ENCODE data around the gene PRDM16.

DNA sequence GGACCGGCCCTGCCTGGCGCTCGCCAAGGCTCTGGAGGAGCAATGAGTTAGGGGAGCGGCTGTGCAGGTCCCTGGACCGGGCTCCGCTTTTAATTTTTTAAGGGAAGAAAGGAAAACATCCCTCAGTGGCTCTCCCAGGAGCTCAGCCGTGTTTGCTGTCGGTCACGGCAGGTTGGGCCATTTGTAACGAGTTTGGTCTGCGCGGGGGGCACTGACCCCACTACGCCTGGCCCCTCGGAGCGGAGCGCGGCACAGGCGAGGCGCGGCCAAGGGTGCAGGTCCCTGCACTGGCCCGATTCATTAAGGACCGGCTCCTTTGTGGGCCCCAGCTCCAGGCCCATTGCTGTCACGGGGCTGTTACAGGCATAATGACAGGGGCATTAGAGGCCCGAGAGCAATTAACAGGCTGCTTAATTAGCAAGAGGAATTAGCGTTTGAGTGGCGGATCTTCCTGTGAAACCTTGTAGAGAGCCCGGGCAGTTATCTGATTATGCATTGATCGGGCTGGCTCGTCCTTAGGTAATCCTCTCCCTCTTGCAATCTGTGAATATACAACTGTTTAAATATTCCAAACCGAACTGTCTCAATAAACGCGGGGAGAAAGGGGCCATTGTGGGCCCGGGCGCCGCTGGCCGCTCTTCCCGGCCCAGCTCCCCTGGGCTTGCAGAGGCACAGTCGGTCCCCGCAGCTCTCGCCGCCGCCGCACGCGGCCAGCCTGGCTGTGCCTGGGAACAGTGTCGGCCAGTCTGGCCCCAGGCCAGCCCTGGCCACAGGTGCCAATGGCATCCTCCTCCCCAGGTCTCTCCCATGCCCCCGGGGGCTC, 56.8 kb downstream of the PRDM16 start:
- TF ChIP-seq ESRRG (CRISPR knock-in tag; IDR thresholded peaks at IDR 0.05) (no peak), ARNTL (CRISPR knock-in tag; IDR thresholded peaks at IDR 0.05; ENCODE audit: borderline replicate concordance, low read depth) (no peak), ZNF8 (CRISPR knock-in tag; IDR thresholded peaks at IDR 0.05) (no peak), ZFP30 (CRISPR knock-in tag; IDR thresholded peaks at IDR 0.05) (no peak), SNAI2 (CRISPR knock-in tag; IDR thresholded peaks at IDR 0.05) (no peak), BACH2 (CRISPR knock-in tag; IDR thresholded peaks at IDR 0.05; ENCODE audit: borderline replicate concordance) (no peak), TCF4 (CRISPR knock-in tag; IDR thresholded peaks at IDR 0.05; ENCODE audit: borderline replicate concordance) (no peak)
- TF ChIP-seq, protein P1, sequence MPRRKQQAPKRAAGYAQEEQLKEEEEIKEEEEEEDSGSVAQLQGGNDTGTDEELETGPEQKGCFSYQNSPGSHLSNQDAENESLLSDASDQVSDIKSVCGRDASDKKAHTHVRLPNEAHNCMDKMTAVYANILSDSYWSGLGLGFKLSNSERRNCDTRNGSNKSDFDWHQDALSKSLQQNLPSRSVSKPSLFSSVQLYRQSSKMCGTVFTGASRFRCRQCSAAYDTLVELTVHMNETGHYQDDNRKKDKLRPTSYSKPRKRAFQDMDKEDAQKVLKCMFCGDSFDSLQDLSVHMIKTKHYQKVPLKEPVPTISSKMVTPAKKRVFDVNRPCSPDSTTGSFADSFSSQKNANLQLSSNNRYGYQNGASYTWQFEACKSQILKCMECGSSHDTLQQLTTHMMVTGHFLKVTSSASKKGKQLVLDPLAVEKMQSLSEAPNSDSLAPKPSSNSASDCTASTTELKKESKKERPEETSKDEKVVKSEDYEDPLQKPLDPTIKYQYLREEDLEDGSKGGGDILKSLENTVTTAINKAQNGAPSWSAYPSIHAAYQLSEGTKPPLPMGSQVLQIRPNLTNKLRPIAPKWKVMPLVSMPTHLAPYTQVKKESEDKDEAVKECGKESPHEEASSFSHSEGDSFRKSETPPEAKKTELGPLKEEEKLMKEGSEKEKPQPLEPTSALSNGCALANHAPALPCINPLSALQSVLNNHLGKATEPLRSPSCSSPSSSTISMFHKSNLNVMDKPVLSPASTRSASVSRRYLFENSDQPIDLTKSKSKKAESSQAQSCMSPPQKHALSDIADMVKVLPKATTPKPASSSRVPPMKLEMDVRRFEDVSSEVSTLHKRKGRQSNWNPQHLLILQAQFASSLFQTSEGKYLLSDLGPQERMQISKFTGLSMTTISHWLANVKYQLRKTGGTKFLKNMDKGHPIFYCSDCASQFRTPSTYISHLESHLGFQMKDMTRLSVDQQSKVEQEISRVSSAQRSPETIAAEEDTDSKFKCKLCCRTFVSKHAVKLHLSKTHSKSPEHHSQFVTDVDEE (CRISPR knock-in tag; IDR thresholded peaks at IDR 0.05), result no peak
- TF ChIP-seq, protein P2, sequence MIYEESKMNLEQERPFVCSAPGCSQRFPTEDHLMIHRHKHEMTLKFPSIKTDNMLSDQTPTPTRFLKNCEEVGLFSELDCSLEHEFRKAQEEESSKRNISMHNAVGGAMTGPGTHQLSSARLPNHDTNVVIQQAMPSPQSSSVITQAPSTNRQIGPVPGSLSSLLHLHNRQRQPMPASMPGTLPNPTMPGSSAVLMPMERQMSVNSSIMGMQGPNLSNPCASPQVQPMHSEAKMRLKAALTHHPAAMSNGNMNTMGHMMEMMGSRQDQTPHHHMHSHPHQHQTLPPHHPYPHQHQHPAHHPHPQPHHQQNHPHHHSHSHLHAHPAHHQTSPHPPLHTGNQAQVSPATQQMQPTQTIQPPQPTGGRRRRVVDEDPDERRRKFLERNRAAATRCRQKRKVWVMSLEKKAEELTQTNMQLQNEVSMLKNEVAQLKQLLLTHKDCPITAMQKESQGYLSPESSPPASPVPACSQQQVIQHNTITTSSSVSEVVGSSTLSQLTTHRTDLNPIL (CRISPR knock-in tag; IDR thresholded peaks at IDR 0.05; ENCODE audit: low read depth), result no peak
